Neural cell (in vitro differentiated cells): Measurements from ENCODE around the gene COG6.

Experiments used
- EP300 ChIP-seq: fragments of 450-650 bp; conservative IDR thresholded peaks from 2 replicates; pipeline ENCODE4 v1.6.1; 2014; ENCODE audit warnings: antibody characterized with exemption, mild to moderate bottlenecking, moderate library complexity; ENCODE audit not compliant: poor library complexity, severe bottlenecking
- EZH2 ChIP-seq: fragments of 200-600, 300-800 bp; shearing (Covaris generic), sonication (generic); IDR thresholded peaks from 2 replicates; pipeline ENCODE4 v1.6.1; 2014; ENCODE audit warnings: antibody characterized with exemption, low read length, borderline replicate concordance, mild to moderate bottlenecking; ENCODE audit not compliant: insufficient read depth, poor library complexity, severe bottlenecking
- MXI1 ChIP-seq: fragments of 450-650 bp; conservative IDR thresholded peaks from 2 replicates; pipeline ENCODE4 v1.6.1; 2014; ENCODE audit warnings: antibody characterized with exemption, mild to moderate bottlenecking; ENCODE audit not compliant: poor library complexity, severe bottlenecking
- SMC3 ChIP-seq: fragments of 450-650 bp; conservative IDR thresholded peaks from 2 replicates; pipeline ENCODE4 v1.6.1; 2014; ENCODE audit warnings: antibody characterized with exemption, mild to moderate bottlenecking, moderate library complexity; ENCODE audit not compliant: poor library complexity
- TAF1 ChIP-seq: IDR thresholded peaks from 2 replicates; pipeline ENCODE4 v1.6.1; 2012; ENCODE audit warnings: low read depth
- TF ChIP-seq, protein P1 (sequence below): fragments of 450-650 bp; IDR thresholded peaks from 2 replicates; pipeline ENCODE4 v1.5.1; 2014; ENCODE audit warnings: antibody characterized with exemption, mild to moderate bottlenecking, moderate library complexity; ENCODE audit not compliant: poor library complexity, severe bottlenecking
- TF ChIP-seq, protein P2 (sequence below): IDR thresholded peaks from 2 replicates; pipeline ENCODE4 v1.6.1; 2012; ENCODE audit warnings: borderline replicate concordance

DNA sequence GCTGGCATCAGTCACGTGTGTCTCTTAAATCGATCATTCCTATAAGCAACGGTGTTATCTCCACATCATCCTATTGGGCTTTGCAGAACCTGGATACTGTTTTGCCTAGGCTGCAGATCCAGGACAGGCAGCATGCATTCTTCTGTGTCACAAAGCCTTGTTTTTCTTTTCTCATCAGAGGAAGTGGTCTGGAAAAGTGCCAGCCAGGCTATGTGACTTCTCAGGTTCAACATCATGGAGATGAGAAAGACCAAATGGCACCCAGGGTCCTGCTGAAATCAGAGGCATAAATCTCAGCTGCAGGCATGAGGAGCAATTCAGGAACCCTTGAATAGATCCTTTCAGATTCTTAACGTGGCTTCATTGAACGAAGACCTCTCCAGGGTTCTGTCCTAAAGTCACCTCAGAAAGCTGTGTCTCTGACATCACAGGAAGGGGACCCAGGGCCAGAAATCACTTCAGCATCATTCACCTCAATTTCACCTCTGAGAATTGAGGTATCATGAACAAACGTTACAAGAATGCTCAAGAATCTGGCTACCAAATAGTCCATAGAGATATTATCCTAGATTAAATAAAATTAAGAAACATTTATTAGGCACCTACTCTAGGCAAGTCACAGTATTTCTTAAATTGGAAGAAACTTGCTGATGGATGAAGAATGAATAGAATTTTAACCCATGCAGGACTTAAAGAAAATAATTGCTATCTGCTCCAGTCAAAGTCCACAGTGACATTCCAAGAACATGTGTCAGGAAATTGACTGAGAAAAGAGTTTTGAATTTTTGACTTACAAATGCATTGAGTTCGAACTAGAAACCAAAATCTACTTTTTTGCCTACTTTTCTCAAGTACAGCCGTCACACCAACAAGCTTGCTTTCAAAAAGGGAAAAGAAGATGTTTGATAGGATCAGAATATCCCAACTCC, 124.1 kb downstream of the COG6 start:
- TF ChIP-seq, protein P1, sequence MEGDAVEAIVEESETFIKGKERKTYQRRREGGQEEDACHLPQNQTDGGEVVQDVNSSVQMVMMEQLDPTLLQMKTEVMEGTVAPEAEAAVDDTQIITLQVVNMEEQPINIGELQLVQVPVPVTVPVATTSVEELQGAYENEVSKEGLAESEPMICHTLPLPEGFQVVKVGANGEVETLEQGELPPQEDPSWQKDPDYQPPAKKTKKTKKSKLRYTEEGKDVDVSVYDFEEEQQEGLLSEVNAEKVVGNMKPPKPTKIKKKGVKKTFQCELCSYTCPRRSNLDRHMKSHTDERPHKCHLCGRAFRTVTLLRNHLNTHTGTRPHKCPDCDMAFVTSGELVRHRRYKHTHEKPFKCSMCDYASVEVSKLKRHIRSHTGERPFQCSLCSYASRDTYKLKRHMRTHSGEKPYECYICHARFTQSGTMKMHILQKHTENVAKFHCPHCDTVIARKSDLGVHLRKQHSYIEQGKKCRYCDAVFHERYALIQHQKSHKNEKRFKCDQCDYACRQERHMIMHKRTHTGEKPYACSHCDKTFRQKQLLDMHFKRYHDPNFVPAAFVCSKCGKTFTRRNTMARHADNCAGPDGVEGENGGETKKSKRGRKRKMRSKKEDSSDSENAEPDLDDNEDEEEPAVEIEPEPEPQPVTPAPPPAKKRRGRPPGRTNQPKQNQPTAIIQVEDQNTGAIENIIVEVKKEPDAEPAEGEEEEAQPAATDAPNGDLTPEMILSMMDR: no peak
- no peak for TF ChIP-seq EZH2
- TF ChIP-seq, protein P2, sequence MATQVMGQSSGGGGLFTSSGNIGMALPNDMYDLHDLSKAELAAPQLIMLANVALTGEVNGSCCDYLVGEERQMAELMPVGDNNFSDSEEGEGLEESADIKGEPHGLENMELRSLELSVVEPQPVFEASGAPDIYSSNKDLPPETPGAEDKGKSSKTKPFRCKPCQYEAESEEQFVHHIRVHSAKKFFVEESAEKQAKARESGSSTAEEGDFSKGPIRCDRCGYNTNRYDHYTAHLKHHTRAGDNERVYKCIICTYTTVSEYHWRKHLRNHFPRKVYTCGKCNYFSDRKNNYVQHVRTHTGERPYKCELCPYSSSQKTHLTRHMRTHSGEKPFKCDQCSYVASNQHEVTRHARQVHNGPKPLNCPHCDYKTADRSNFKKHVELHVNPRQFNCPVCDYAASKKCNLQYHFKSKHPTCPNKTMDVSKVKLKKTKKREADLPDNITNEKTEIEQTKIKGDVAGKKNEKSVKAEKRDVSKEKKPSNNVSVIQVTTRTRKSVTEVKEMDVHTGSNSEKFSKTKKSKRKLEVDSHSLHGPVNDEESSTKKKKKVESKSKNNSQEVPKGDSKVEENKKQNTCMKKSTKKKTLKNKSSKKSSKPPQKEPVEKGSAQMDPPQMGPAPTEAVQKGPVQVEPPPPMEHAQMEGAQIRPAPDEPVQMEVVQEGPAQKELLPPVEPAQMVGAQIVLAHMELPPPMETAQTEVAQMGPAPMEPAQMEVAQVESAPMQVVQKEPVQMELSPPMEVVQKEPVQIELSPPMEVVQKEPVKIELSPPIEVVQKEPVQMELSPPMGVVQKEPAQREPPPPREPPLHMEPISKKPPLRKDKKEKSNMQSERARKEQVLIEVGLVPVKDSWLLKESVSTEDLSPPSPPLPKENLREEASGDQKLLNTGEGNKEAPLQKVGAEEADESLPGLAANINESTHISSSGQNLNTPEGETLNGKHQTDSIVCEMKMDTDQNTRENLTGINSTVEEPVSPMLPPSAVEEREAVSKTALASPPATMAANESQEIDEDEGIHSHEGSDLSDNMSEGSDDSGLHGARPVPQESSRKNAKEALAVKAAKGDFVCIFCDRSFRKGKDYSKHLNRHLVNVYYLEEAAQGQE: no peak
- no peak for TF ChIP-seq SMC3
- no peak for TF ChIP-seq EP300
- TF ChIP-seq MXI1: no peak
- no peak for TF ChIP-seq TAF1
